PFSK-1 (cell line): ENCODE results near the gene PSTK.

Experiments used
- FOXP2 ChIP-seq: optimal IDR thresholded peaks from 2 replicates; pipeline ENCODE3; 2011; ENCODE audit warnings: borderline replicate concordance, control low read depth, inconsistent platforms; ENCODE audit not compliant: insufficient read depth; ENCODE audit errors: extremely low read length, extremely low read depth
- POLR2AphosphoS5 ChIP-seq: IDR thresholded peaks from 2 replicates; pipeline ENCODE4 v1.6.1; 2012; ENCODE audit warnings: low read depth, mild to moderate bottlenecking, control low read depth, low read length, moderate library complexity
- REST ChIP-seq, 2 experiments: IDR thresholded peaks; 2 replicates each; pipeline versions ENCODE4 v1.6.1 to v1.8.0; 2011 to 2012; ENCODE audit warnings: low read depth in 2 of 2, low read length in 2 of 2, control low read depth in 1 of 2, inconsistent platforms in 1 of 2, mild to moderate bottlenecking in 1 of 2, moderate library complexity in 1 of 2; ENCODE audit not compliant: insufficient read depth in 1 of 2
- SIN3A ChIP-seq: IDR thresholded peaks from 2 replicates; pipeline ENCODE4 v1.6.1; 2012; ENCODE audit warnings: mild to moderate bottlenecking, low read length, moderate library complexity, borderline replicate concordance; ENCODE audit not compliant: insufficient read depth
- TAF1 ChIP-seq: IDR thresholded peaks from 2 replicates; pipeline ENCODE4 v1.6.1; 2012; ENCODE audit warnings: low read length, control low read depth, borderline replicate concordance; ENCODE audit not compliant: insufficient read depth

Gene PSTK

GRCh38 chr10:123021517-123021916, 41.3 kb downstream of the PSTK start:
- TF ChIP-seq TAF1 (no peak), REST (IDR thresholded peaks at IDR 0.05; ENCODE audit: insufficient read depth in 1 of 2, low read depth in 2 of 2, low read length in 2 of 2) (no peak), FOXP2 (no peak), SIN3A (no peak), POLR2AphosphoS5 (no peak)

- TF ChIP-seq POLR2AphosphoS5 = no peak
- TF ChIP-seq TAF1 = no peak
- TF ChIP-seq FOXP2 = no peak
- TF ChIP-seq SIN3A = no peak
- no peak for TF ChIP-seq REST (IDR thresholded peaks at IDR 0.05; ENCODE audit: insufficient read depth in 1 of 2, low read depth in 2 of 2, low read length in 2 of 2)
These were observed 44.3 kb downstream of the PSTK start for GRCh38 chr10:123024540-123024939.

- TF ChIP-seq REST (IDR thresholded peaks at IDR 0.05; ENCODE audit: insufficient read depth in 1 of 2, low read depth in 2 of 2, low read length in 2 of 2) (no peak), POLR2AphosphoS5 (no peak), FOXP2 (no peak), SIN3A (no peak), TAF1 (no peak)
These were observed 46.1 kb downstream of the PSTK start for GRCh38 chr10:123026302-123026701.

- TF ChIP-seq FOXP2 (no peak), REST (IDR thresholded peaks at IDR 0.05; ENCODE audit: insufficient read depth in 1 of 2, low read depth in 2 of 2, low read length in 2 of 2) (no peak), TAF1 (no peak), POLR2AphosphoS5 (no peak), SIN3A (no peak)
These were observed 47.7 kb downstream of the PSTK start for GRCh38 chr10:123027861-123028260.

- TF ChIP-seq SIN3A (no peak), REST (IDR thresholded peaks at IDR 0.05; ENCODE audit: insufficient read depth in 1 of 2, low read depth in 2 of 2, low read length in 2 of 2) (no peak), FOXP2 (no peak), TAF1 (no peak), POLR2AphosphoS5 (no peak)
These were observed 50.9 kb downstream of the PSTK start for GRCh38 chr10:123031124-123031523.
